ENCODE results near the gene BRI3. TPM values are rescaled to one million over a fixed set of nuclear protein-coding genes. Genes with fewer than 3 reads are reported as not detected.

Gene BRI3
- total and polyA plus RNA-seq, 12 donors = 50.2 to 379 (median 182) TPM

DNA sequence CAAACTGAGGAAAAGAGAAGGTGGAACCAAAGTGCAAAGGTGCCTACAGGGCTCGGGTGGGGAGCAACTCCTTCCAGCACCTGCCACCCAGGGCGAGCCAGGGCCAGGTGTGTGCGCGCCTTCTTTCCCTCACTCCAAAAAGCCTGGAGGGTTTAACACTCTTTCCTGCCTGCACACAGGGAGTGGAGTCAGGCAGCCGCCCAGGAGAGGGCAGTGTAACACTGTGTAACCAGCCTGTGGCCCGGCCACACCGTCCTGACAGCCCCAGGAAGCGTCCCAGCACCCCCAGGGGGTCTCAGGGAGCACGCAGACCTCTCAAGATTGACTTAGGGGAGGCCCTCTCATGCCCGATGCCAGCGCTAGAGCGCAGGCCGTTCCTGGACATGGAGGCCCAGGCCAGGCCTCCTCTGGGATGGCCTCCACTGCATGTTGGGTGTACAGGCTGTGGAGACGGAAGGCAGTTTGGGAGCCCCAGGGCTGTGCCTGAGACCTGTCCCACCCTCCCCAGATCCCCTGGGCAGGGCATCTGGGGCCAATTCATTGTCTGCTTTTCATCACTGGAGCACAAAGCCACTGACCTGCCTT, 13.4 kb downstream of the BRI3 start:
- 39 to 44% (median 43%) methylated on average over 2 to 14 of the region's 14 CpGs for WGBS, 4 donors
- Histone ChIP-seq H3K4me3 (no peak overlapping the region), H3K27me3 (no peaks in the 10 kb centered on the region), H3K27ac (peak overlapping the region in 2 of 5 donors; percentile 3 to 22), H3K36me3 (replicated peaks in 1 of 2) (peaks cover 0 to 32% of the 10 kb centered on the region in 2 donors), H3K4me1 (replicated peaks in 1 of 2) (no peaks in the 10 kb centered on the region), H3K9me3 (replicated peaks in 1 of 3) (no peaks in the 10 kb centered on the region)
- intact Hi-C loops (cut with DNase I) = loop anchor here (2.0 to 5.0 kb wide), 2 partner anchors 106 to 107 kb away; partner anchors contain the start of gene BAIAP2L1 (in 2 of the 2)
- no peak for TF ChIP-seq POLR2A (IDR thresholded peaks at IDR 0.05)
- peak; percentile 54 to 73 (median 68) for TF ChIP-seq CTCF (IDR thresholded peaks at IDR 0.05)
- DNase-seq = peak in 6 of 7 donors; percentile 67 to 76 (median 74)

- intact Hi-C loops (cut with DNase I) = loop anchor here (2.0 to 5.0 kb wide), 2 partner anchors 105 to 107 kb away; partner anchors contain the start of gene BAIAP2L1 (in 2 of the 2)
- Histone ChIP-seq H3K4me3 (no peak overlapping the region), H3K27me3 (no peaks in the 10 kb centered on the region), H3K4me1 (replicated peaks in 1 of 2) (no peaks in the 10 kb centered on the region), H3K9me3 (replicated peaks in 1 of 3) (no peaks in the 10 kb centered on the region), H3K36me3 (replicated peaks in 1 of 2) (peaks cover 0 to 32% of the 10 kb centered on the region in 2 donors), H3K27ac (peak overlapping the region in 1 of 5 donors; percentile 3)
- TF ChIP-seq CTCF (IDR thresholded peaks at IDR 0.05) (no peak), POLR2A (IDR thresholded peaks at IDR 0.05) (no peak)
- DNase-seq = no peak
- 85 to 92% (median 87%) methylated on average over 13 to 19 of the region's 19 CpGs for WGBS, 4 donors
These were observed 14.1 kb downstream of the BRI3 start for GRCh38 chr7:98295467-98296192.

DNA sequence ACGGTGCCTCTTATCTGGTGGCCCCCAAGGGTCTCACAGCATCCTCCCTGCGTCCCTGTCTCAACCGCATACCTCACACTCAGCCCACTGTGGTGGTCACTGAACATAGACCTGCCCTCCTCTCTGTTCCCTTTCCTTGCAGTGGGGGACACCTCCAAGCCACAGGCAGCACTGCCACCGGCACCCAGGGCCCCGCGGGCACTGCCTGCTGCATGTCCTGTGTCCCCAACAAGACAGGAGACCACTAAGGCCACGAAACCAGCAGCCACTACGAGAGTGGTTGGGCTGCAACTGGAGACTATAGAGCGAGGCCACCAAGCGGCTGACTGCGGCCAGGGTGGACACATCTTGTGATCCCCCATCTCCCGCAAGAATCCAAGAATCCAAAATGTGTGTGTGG, 15.3 kb downstream of the BRI3 start:
- H3K9me3 ChIP-seq (replicated peaks in 1 of 3) = no peaks in the 10 kb centered on the region

More for the DNA sequence above, 15.3 kb downstream of the BRI3 start:
- H3K36me3 ChIP-seq (replicated peaks in 1 of 2) = peaks cover 0 to 24% of the 10 kb centered on the region in 2 donors
- TF ChIP-seq POLR2A (IDR thresholded peaks at IDR 0.05) (no peak), CTCF (IDR thresholded peaks at IDR 0.05) (no peak)
- WGBS, 4 donors = 70 to 95% (median 87%) methylated on average over 8 to 12 of the region's 12 CpGs
- intact Hi-C loops (cut with DNase I) = loop anchor here in 1 of 2 donors (5.0 kb wide), 1 partner anchor 105 kb away; the partner anchor contains the start of gene BAIAP2L1
- no peaks in the 10 kb centered on the region for H3K27me3 ChIP-seq
- no peak overlapping the region for H3K4me3 ChIP-seq
- H3K4me1 ChIP-seq (replicated peaks in 1 of 2) = no peaks in the 10 kb centered on the region
- no peak for DNase-seq
- H3K27ac ChIP-seq = no peak overlapping the region
